Testis (tissue), 2 donors: ENCODE measurements around the gene ME1.

ENCODE experiments used
- POLR2A ChIP-seq: fragments of 450-650 bp; IDR thresholded peaks from one replicate; pipeline ENCODE4 v1.6.1; 2017; ENCODE audit warnings: antibody characterized with exemption, mild to moderate bottlenecking, moderate library complexity
- TF ChIP-seq, protein P1 (sequence below), 3 experiments: fragments of 450-650 bp in 2 of 3; fragments of 200-600 bp in 1 of 3; sonication (generic) in 1 of 3; IDR thresholded peaks; one replicate each; pipeline ENCODE4 v1.5.1; 2016 to 2019; ENCODE audit warnings: antibody characterized with exemption in 3 of 3, mild to moderate bottlenecking in 2 of 3, moderate library complexity in 1 of 3

DNA sequence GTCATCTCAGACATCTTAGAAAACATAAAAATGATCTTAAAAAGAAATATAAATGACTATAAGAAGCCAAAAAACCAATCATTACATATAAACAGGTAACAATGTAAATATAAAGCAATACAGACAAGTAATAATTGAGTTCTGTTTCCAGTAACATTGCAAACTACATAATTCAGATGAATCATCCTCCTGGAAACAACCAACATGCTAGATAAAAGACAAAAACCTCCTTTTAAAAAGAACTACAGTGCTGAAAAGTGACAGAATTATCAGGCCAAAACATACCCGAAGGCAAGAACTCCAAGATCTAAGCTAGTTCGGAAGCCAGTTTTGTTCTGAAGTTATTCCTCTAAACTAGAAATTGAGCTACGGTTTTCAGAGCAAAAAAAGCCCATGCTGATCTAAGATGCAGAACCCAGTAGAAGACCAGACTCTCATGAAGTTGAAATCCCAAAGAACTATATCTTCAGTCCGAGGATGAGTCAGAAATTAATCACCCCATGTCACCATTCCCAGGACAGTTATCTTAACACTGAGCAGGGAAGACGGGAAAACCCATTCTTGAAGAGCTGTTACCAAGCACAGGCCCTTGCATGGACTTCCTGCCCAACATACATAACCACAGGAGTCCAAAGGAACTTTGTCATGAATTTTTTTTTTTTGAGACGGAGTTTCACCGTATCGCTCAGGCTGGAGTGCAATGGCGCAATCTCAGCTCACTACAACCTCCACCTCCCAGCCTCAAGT lies 247.6 kb downstream of the ME1 start:
- TF ChIP-seq, protein P1, sequence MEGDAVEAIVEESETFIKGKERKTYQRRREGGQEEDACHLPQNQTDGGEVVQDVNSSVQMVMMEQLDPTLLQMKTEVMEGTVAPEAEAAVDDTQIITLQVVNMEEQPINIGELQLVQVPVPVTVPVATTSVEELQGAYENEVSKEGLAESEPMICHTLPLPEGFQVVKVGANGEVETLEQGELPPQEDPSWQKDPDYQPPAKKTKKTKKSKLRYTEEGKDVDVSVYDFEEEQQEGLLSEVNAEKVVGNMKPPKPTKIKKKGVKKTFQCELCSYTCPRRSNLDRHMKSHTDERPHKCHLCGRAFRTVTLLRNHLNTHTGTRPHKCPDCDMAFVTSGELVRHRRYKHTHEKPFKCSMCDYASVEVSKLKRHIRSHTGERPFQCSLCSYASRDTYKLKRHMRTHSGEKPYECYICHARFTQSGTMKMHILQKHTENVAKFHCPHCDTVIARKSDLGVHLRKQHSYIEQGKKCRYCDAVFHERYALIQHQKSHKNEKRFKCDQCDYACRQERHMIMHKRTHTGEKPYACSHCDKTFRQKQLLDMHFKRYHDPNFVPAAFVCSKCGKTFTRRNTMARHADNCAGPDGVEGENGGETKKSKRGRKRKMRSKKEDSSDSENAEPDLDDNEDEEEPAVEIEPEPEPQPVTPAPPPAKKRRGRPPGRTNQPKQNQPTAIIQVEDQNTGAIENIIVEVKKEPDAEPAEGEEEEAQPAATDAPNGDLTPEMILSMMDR (IDR thresholded peaks at IDR 0.05) = no peak
- TF ChIP-seq POLR2A = no peak
